Activated CD8-positive, alpha-beta memory T cell treated with anti-CD3 and anti-CD28 coated beads for 24 hours (primary cell): Measurements from ENCODE around the gene C16orf89.
A peak's percentile ranks its signal among the peaks of the same experiment; 100 is the strongest.
"Not testable (repeated sequence)": the region's sequence is repeated elsewhere in the genome, so short reads cannot be mapped to it uniquely, and the experiment has no call there.

ENCODE experiments used
- DNase-seq: peaks from one replicate; pipeline ENCODE4 v3.0.0-alpha.2; 2020

C16orf89 gene

DNA sequence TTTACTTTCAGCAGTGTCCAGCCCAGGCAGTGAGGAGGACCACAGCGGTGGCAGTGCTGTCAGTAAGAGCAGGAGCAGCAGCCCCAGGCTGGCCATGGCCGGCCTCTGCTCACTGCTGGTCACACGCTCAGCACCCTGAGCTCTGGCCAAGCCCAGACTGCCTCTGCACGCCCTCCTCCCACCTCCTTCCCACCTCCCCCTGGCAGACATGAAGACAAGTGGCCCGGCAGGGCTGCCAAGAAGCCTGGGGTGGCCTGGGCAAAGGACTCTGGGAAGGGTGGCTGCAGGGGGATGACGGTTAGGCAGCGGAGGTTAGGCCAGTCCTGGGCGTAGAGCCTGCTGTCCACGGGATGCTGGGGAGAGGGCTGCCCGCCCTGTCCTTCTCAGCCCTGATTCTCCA is at the start of gene C16orf89:
Gene C16orf89, minus strand, starts transcription at position 144 of the 400 bp plus-strand sequence. Its CDS starts 48 bp downstream, at position 96.
- no peak for DNase-seq

DNA sequence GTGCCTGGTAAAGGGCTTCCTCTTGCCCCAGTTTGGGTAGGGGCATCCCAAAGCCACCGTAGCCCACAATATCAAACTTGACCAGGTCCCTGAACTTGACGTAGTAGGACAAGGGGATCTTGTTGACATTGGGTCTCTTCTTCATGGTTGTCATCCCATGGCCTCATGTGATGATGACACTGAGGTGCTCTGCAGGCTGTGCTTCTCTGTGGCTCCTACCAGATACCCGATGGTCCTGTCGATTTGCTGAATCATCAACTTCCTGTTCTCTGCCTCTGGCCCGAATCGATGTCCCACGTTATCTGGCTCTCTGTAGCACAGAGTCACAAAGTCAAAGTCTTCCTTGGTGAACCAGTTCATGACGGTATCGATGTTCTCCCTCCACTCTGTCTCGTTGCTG is 45.2 kb upstream of the C16orf89 start:
- DNase-seq = not testable (repeated sequence)

GRCh38 chr16:5108505-5109158 is 42.9 kb upstream of the C16orf89 start:
- no peak for DNase-seq

- DNase-seq = not testable (repeated sequence)
Measured at GRCh38 chr16:5105039-5105438, 39.3 kb upstream of the C16orf89 start.

GRCh38 chr16:5103296-5104032 is 37.7 kb upstream of the C16orf89 start:
- DNase-seq = not testable (repeated sequence)

DNA sequence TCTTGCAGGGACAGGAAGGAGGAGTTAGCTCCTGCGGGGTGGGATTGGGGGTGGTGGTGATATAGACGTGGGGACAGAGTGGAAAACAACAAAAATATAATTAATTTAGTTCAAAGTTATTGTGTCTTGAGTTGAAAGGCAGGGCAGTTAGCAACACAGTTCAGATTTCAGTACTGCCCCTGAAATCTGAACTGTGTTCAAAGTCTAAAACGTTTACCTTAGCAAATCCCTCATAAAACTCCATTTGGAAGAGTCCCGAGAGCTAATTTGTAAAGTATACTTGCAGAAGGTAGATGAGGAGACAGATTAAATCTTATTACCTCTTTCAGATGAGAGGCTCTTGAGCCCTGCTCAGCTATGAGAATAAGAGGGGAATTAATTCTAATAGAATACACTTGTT is 33.4 kb upstream of the C16orf89 start:
- not testable (repeated sequence) for DNase-seq

GRCh38 chr16:5098221-5099159 is 32.7 kb upstream of the C16orf89 start:
- peak; percentile 87 for DNase-seq

- peak; percentile 97 for DNase-seq
Measured at GRCh38 chr16:5097470-5098220, 31.9 kb upstream of the C16orf89 start, which contains the start of gene EEF2KMT. Gene EEF2KMT, minus strand, starts transcription at chr16:5097795. Its CDS starts 56 bp downstream, at chr16:5097739.

DNA sequence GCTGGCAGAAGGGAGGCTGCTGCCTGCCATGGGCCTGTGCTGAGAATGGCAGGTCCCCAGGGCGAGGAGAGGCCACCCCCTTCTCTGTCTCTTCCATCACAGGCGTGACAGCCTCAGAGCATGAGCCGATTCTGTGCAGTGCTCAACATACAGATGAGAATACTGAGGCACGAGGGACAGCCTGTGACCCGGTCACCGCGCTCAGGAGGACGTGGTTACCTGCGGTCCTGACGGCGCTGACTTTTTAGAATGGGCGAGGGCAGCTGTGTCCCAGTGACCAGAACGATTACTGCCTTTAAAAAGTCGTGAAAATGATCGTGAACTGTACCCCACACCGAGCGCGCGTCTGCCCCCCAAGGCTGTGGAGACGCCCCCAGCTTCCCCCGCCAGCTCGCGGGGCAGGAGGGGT is 31.3 kb upstream of the C16orf89 start:
- DNase-seq = peak; percentile 81

GRCh38 chr16:5096437-5097060 is 30.8 kb upstream of the C16orf89 start:
- DNase-seq = not testable (repeated sequence)

DNA sequence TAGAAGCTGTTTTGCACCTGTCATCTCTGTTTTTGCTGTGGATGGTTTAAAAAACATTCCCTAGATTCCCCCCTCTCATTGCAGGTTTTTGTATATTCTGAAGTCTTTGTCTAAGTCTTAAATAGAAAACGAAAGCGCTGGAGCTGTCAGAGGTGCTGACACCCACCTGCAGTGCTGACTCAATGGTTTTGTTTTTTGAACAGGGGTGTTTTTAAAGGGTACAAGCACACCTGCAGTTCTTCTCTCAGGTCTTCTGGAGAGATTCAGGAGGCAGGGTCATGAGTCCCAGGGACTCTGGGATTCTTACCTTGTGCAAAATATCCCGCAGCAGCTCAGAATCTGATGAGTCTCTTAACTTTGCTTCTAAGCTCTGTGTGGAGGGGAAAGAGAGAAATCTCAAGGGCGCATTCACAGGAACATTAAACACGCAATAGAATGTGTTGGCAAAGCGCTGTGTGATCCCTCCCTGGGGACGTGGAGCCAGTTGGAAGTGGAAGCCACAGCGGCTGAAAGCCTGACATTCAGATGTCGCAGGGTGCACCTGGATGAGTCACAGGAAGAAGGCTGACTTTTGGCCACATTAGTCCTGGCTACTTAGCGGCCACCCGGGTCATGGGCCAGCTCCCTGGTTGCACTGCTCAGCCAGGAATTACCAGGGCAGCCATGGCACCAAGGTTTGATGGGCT is 29.5 kb upstream of the C16orf89 start:
- not testable (repeated sequence) for DNase-seq

- DNase-seq = not testable (repeated sequence)
Measured at GRCh38 chr16:5093746-5094145, 28.0 kb upstream of the C16orf89 start.

DNA sequence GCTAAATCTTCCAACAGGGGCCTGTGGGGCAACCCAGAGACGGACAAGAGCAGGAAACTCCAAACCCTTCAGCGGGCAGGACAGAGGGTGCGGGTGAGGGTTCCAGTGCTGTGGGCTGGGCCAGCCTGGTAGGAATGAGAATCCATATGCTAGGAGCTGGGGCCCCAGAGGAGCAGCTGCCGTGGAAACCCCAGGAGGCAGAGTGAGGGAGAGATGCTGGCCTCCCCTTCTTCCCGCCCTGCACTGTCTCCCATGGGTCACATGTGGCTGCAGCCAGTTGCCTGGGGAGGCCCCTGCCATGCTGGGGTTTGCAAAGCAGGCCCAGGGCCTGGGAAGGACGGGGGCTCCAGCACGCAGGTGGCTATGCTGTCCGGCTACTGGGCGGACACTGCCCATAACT is 27.3 kb upstream of the C16orf89 start:
- not testable (repeated sequence) for DNase-seq

DNA sequence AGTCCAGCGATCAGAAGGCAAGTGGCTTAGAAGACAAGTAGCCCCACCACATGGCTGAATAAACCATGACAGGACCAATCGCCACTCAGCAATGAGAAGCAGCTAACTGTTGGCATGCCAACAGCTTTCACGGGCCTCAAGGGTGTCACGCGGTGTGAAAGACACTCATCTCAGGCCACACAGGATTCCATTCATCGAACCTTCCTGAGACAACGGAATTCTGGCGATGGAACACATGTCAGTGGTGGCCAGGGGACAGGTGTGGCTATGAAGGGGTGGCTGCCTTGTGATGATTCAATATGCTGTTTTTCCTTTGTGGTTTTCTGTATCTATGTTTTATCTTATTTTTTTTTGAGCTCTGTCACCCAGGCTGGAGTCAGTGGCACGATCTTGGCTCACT is 24.8 kb upstream of the C16orf89 start:
- not testable (repeated sequence) for DNase-seq

DNA sequence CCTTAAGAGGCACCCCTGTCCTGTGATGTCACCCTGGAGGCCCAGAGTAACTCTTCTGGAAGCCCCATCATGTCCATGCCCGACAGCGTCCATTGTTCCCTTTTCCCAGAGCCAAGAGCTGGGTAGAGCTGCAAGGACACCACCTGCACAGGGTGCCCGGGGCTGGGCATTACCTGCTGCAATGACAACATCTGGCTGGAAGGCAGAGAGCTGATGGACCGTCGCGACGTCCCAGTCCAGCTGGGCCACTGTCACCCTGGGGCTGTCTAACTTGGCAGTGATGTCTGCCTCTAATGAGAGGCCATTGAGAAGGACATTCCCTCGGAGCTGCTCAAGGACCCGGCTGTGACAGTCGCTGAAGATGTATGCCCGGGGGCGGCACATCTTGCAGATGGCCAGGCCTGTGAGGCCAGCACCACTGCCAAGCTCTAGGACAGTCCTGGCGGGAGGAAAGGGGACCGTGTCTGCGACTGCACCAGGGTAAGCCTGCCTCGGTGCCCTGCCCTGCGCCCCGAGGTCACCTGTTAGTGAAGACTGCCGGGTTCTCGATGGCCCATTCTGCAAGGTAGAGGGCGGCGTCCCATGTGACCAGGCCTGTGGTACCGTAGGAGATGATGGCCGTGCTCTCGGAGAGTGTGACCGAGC is 24.3 kb upstream of the C16orf89 start:
- DNase-seq = not testable (repeated sequence)

DNA sequence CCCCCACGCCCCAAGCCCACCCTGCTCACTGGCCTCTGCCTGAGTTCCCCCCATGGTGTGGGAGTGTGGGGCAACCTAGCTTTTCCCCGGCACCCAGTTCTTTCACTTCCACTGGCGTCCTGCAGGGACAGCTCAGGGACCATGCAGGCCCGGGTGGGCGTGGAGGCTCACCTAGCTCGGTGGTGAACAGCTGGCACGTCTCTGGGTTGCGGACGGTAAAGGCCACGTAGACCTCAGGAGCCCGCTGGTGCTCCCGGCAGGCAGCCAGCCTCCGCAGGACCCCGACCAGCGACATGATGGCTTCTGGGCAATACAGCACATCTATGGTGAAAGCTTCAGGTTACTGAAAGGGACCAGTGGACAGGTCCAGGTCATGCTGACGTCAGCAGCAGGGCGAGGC is 23.2 kb upstream of the C16orf89 start:
- not testable (repeated sequence) for DNase-seq

GRCh38 chr16:5088086-5088790 is 22.5 kb upstream of the C16orf89 start:
- DNase-seq = not testable (repeated sequence)

- DNase-seq = not testable (repeated sequence)
Measured at GRCh38 chr16:5085716-5086115, 20.0 kb upstream of the C16orf89 start.

GRCh38 chr16:5084802-5085201 is 19.0 kb upstream of the C16orf89 start:
- peak; percentile 79 for DNase-seq
